Erythroblast (primary cell): ENCODE measurements around the gene RPH3AL.
"Not testable (repeated sequence)": the region's sequence is repeated elsewhere in the genome, so short reads cannot be mapped to it uniquely, and the experiment has no call there.

Experiments used
- DNase-seq, 2 experiments: peaks; one replicate each; lab custom pipeline; 2025; lab: John Stamatoyannopoulos, UW
- GATA1 ChIP-seq: IDR thresholded peaks from 2 replicates; pipeline ENCODE4 v1.6.1; 2011; ENCODE audit warnings: low read depth, mild to moderate bottlenecking, control low read depth, low read length, moderate library complexity
- POLR2A ChIP-seq: IDR thresholded peaks from 2 replicates; pipeline ENCODE4 v1.6.1; 2011; ENCODE audit warnings: mild to moderate bottlenecking, low read length

The RPH3AL gene

DNA sequence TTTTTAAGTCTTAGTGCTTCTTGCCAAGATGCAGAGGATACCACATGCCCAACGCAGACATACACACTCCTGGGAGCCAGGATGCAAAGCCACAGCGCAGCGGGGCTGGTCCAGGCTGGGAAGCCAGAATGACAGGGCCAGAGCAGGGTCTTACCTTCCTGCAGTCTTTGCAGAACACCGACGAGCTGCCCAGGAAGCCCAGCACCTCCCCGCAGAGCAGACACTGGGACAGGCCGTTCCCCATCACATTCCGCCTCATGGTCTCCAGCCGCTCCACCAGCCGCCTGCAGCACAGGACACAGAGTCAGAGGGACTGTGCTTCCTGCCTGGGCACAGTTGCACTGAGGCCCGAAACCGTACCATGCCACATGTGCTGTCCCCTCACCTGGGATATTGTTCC, 33.3 kb downstream of the RPH3AL start:
- no peak for DNase-seq
- TF ChIP-seq GATA1 (no peak), POLR2A (no peak)

DNA sequence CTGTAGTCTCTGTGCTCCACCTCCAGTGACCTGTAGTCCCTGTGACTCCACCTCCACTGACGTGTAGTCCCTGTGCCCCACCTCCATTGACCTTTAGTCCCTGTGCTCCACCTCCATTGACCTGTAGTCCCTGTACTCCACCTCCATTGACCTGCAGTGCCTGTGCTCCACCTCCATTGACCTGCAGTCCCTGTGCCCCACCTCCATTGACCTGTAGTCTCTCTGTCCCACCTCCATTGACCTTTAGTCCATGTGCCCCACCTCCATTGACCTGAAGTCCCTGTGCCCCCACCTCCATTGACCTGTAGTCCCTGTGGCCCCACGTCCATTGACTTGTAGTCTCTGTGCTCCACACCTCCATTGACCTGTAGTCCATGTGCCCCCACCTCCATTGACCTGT, 35.5 kb downstream of the RPH3AL start:
- DNase-seq = not testable (repeated sequence)

DNA sequence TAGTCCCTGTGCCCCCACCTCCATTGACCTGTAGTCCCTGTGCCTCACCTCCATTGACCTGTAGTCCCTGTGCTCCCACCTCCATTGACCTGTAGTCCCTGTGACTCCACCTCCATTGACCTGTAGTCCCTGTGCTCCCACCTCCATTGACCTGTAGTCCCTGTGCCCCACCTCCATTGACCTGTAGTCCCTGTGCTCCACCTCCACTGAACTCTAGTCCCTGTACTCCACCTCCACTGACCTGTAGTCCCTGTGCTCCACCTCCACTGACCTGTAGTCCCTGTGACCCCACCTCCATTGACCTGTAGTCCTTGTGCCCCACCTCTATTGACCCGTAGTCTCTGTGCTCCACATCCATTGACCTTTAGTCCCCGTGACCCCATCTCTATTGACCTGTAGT, 37.2 kb downstream of the RPH3AL start:
- not testable (repeated sequence) for DNase-seq

DNA sequence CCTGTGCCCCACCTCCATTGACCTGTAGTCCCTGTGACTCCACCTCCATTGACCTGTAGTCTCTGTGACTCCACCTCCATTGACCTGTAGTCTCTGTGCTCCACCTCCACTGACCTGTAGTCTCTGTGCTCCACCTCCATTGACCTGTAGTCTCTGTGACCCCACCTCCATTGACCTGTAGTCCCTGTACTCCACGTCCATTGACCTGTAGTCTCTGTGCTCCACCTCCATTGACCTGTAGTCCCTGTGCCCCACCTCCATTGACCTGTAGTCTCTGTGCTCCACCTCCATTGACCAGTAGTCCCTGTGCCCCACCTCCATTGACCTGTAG, 38.0 kb downstream of the RPH3AL start:
- not testable (repeated sequence) for DNase-seq

DNA sequence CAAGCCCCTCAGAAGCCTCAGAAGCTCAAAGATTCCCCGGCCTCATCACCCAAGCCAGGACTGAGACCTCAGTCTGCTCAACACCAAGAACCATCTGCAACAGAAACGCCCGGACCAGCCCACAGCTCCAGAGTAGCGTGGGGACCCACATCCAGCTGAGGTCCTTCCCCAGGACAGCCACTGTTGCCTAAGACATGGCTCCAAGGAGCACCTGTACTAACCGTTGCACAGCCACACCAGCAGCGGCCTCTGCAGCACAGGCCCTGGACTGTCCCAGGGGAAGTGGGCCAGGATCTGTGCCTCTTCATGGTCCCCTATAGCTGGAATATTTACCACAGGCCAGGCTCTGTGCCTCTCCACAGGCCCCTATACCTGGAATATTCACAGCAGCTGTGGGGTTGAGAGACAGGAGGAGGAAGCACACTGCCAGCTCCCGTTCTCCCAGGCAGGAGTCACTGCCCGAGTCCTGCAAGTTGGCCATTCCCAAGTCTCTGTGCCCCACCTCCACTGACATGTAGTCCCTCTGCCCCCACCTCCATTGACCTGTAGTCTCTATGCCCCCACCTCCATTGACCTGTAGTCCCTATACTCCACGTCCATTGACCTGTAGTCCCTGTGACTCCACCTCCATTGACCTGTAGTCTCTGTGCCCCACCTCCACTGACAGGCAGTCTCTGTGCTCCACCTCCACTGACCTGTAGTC, 38.5 kb downstream of the RPH3AL start:
- TF ChIP-seq GATA1 (no peak), POLR2A (no peak)
- no peak for DNase-seq

DNA sequence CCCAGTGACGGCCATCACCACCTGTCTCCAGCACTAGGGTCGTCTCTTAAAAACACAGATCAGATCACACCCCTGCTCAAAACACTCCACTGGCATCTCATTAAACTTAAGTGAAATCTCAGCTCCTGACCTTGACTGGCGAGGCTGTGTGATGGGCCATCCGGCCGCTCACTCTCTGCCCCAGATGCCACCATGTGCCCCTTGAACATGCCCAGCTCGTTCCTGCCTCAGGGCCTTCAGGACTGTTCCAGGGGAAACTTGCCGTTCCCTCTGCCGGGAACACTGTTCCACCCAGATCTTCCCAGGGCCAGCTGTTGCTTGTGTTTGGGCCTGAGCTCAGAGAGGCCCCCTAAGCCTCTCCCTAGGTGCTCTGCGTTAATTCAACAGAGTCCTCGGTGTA, 39.4 kb downstream of the RPH3AL start:
- TF ChIP-seq GATA1 (no peak), POLR2A (no peak)
- no peak for DNase-seq

DNA sequence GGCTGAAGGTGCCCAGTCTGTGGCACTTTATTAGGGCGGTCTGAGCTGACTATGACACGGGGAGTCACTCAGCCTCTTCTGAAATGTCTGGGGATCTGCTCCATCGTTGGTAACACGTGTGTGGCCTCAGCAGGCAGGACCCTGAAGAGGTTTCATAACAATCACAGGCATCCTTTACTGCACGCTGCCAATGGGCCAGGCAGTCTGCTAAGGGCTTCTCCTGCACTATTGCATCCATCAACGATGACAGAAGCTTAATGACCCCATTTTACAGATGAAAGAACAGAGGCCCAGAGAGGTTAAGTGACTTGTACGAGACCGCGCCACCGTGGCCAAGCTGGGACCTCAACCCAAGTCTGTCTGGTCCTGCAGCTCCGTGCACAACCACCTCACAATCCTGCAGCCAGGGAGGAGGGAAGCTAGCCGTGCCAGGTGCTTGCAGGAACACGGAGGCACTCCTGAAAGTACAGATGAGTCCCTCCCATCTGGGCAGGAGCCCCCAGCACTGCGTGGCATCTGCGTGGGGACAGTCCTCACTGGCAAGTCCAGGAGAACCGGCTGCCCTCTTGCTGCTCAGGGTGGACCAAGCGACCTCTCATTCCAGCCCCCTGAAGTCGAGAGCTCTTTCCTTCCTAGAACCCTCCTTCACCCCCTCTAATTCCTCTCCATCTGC, 40.0 kb downstream of the RPH3AL start:
- DNase-seq = no peak

DNA sequence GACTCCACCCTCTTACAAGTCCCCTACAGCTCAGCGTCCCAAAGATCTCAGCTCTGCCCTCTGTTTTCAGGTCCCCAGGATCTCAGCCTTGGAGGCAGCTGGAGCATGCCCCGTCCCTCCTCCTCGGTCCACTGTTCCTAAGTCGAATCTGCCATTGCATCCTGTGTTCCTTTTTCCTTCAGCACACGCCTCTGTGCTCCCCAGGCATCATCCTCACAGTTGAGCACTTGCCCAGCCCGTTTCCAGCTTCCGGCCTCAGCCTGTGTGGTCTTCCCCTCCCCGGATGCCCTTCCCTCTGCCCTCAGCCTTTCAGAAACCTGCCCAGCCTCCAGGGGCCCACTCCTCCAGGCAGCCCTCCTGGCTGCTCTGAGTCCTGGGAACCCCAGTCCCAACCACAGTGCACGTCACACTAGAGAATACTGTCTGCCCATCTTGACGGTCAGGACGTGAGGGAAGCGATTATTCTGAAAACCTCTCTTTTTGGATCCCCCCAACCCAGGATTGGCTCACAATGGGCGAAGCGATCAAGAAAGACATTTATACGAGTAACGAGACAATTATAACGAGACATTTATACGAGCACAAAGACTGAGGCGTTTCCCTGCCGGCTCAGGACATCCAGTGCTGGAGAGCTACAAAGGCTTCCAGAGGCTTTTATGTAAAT, 41.4 kb downstream of the RPH3AL start:
- DNase-seq = no peak
- no peak for TF ChIP-seq POLR2A
- no peak for TF ChIP-seq GATA1

More for the DNA sequence above, 40.0 kb downstream of the RPH3AL start:
- TF ChIP-seq POLR2A (no peak), GATA1 (no peak)

DNA sequence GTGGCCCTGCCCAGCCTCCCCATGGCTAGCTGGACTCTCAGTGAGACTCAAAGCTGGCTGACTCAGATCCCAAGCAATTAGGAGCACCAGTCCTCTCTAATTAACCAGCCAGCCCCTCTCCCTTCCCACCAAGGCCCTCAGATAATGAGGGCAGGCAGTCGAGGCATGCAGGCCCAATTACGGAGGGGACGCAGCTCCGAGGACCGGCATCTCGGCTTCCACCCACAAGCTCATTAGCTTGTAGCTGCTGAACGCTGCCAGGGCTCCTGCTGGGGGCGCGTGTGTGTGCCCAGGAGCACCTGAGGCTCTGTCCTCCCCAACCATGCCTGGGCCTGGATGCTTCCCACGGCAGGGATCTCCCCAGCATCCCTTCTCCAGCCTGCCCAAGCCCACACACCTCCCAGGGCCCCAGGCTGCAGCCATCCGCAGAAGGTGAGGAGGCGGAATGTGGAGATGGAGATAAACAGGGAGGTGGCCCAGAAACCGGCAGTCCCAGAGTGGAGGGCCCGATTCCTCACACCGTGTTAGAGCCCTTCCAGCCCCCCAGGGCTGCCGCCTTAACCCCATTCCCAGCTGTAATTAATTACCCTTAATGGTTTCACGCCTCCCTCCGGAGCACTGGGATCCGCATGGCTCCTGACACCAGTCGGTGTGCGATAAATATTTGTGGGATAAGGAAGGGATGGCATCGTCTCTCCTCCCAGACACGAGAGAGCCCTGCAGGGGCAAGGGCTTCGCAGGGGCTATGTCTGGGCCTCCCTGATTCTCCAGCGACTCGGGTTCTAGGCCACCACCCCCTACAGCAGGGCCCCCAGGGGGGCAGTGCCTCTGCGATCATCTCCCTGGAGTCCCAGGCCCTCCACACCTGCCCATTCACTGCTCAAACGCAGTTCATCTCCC, 42.2 kb downstream of the RPH3AL start:
- no peak for DNase-seq
- TF ChIP-seq POLR2A (no peak), GATA1 (no peak)

DNA sequence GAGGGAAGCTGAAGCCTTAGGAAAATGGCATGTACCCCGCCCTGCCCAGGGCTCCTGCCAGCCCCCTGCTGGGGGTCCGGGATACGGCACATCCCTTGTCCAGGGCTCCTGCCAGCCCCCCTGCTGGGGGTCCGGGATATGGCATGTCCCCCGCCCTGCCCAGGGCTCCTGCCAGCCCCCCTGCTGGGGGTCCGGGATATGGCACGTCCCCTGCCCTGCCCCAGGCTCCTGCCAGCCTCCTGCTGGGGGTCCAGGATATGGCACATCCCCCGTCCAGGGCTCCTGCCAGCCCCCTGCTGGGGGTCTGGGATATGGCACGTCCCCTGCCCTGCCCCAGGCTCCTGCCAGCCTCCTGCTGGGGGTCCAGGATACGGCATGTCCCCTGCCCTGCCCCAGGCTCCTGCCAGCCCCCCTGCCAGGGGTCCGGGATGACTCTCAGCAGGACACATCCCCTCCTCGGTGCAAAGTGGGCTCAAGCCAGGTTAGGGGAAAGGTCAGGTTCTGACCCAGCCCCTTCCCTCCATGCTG, 43.2 kb downstream of the RPH3AL start:
- DNase-seq = no peak

DNA sequence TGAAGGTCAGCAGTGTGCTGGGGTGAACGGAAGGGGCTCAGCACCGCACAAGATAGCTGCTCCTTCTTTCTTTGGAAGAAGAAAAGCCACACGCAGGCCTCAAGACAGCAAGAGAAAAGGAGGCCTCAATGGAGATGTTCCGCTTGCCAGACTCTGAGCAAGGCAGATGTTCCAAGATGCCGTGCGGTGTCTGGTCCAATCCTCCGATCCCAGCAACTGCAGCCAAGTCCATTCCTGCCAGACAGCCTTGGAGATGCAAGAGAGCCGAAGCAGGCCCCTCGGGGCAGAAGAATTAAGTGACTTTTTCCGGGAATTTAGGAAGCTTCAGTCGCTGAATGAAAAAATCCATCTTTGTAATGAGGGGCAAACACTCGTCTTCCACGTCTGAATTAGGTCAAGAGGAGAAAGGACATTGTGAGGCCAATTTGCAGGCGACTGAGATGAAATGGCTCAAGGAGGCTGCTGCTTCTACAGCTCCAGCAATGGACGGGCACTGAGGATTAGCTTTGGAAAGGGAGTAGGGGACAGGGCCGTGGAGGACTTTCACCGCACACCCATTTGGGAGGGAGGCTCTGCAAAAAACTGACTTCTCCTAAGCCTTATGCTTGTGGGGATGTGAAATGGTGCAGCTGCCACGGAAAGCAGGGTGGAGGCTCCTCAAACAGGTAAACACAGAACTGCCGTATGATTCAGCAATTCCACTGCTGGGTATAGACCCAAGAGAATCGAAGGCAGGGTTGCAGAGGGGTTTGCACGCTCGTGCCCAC, 44.7 kb downstream of the RPH3AL start:
- DNase-seq = no peak
- TF ChIP-seq POLR2A (no peak), GATA1 (no peak)

More for the DNA sequence above, 43.2 kb downstream of the RPH3AL start:
- TF ChIP-seq GATA1 = no peak
- TF ChIP-seq POLR2A = no peak

DNA sequence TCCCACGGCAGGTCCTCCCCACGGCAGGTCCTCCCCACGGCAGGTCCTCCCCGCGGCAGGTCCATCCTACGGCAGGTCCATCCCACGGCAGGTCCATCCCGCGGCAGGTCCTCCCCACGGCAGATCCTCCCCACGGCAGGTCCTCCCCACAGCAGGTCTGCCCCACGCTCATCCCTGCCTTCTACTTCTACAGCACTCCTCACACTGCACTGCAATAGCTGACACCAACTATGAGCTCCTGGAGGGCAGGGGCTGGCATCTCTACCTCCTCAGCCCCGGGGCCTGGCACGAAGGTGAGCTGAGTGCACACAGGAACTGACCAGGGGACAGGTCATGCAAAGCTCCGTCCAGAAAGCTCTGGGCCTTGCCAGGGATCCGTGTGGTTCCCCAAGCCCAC, 45.3 kb downstream of the RPH3AL start:
- TF ChIP-seq GATA1 = no peak
- no peak for DNase-seq

DNA sequence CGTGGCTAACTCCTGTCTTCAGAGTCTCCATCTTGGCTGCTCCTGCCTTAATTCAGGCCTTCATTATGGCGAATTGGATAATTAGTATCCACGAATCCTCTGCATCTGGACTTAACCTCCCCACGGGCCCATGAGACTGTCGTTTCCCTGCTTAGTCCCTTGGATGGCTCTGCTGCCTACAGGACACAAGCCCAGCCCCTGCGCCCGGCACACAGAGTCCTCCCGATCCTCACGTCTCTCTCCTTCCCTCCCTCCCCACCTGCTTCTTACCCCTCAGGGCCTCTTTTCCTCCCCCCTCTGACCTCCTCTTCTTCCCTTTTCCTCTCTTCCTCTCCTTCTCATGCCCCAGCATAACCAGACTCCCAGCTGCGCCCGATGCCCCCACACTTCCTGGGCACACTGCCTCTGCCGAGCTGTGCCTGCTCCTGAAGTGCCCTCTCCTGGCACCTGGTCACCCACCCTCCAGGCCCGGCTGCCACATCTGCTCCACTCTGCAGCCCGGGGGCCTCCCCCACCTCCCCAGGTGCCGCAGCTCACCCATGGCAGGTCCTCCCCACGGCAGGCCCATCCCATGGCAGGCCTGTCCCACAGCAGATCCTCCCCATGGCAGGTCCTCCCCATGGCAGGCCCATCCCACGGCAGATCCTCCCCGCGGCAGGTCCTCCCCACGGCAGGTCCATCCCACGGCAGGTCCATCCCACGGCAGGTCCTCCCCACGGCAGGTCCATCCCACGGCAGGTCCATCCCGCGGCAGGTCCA, 45.9 kb downstream of the RPH3AL start:
- DNase-seq = no peak
- TF ChIP-seq POLR2A (no peak), GATA1 (no peak)
